Measurements from ENCODE around the gene ZNF507. TPM values are rescaled to one million over a fixed set of nuclear protein-coding genes. Genes with fewer than 3 reads are reported as not detected.

ZNF507 gene
- total and polyA plus RNA-seq, 12 donors, result 2.7 to 26.6 (median 17.4) TPM

DNA sequence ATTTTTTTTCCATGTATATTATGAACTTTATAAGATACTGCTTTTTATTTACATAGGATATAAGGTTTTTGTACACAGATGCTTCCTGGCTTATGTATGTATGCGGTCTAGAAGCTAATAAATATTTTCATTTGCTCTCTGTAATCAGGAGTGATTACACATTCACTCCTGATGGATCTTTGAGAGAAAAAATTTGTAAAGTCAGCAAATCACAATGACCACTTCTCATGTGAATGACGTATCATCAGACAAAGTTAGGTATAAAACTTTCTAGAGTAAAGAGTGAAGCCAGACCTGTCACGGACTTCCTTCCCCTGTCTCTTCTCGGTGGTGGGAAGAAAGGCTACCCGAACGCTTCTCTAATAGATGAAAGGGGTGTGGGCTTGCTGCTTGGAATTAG is 91.3 kb downstream of the ZNF507 start:
- intact Hi-C loops (cut with DNase I), result no loop called here
- peaks cover 0 to 63% (median 0%) of the 10 kb centered on the region in 9 donors for H3K36me3 ChIP-seq
- TF ChIP-seq, protein P1, sequence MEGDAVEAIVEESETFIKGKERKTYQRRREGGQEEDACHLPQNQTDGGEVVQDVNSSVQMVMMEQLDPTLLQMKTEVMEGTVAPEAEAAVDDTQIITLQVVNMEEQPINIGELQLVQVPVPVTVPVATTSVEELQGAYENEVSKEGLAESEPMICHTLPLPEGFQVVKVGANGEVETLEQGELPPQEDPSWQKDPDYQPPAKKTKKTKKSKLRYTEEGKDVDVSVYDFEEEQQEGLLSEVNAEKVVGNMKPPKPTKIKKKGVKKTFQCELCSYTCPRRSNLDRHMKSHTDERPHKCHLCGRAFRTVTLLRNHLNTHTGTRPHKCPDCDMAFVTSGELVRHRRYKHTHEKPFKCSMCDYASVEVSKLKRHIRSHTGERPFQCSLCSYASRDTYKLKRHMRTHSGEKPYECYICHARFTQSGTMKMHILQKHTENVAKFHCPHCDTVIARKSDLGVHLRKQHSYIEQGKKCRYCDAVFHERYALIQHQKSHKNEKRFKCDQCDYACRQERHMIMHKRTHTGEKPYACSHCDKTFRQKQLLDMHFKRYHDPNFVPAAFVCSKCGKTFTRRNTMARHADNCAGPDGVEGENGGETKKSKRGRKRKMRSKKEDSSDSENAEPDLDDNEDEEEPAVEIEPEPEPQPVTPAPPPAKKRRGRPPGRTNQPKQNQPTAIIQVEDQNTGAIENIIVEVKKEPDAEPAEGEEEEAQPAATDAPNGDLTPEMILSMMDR (IDR thresholded peaks at IDR 0.05), result no peak
- DNase-seq, result no peak
- no peak for ATAC-seq
- no peak overlapping the region for H3K27ac ChIP-seq
- no peaks in the 10 kb centered on the region for H3K27me3 ChIP-seq
- no peaks in the 10 kb centered on the region for H3K4me1 ChIP-seq
- WGBS, 2 donors, result 92 to 93% methylated on average over 6 of the region's 6 CpGs
- H3K9me3 ChIP-seq, result no peaks in the 10 kb centered on the region
- H3K4me3 ChIP-seq, result no peak overlapping the region

DNA sequence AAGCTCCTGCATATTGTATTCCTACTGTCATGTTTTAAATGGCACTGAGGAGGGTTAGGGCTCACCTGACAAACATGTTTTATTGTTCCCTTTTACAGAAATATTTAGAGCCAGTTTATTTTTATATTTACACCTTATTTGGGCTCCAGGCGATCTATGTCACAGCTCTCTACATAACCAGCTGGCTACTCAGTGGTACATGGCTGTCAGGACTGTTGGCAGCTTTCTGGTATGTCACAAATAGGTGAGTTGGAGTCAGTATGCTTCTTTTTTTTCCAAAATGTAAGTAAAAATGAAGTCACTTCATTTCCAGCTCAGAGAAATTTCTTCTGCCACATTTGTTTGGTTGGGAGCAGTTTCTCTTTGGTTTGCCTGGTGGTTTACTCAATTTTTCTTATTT is 91.7 kb downstream of the ZNF507 start:
- intact Hi-C loops (cut with DNase I), result no loop called here
- no peaks in the 10 kb centered on the region for H3K9me3 ChIP-seq
- whole genome bisulfite sequencing, 2 donors, result 91 to 97% methylated on average over 1 of the region's 1 CpG

More for the DNA sequence above, 91.7 kb downstream of the ZNF507 start:
- Histone ChIP-seq H3K27ac (no peak overlapping the region), H3K36me3 (peaks cover 0 to 63% (median 0%) of the 10 kb centered on the region in 9 donors), H3K27me3 (no peaks in the 10 kb centered on the region), H3K4me3 (no peak overlapping the region), H3K4me1 (no peaks in the 10 kb centered on the region)
- DNase-seq, result no peak
- TF ChIP-seq, protein P1 (IDR thresholded peaks at IDR 0.05), result no peak
- ATAC-seq, result no peak

Other genes starting within 250 kb of the ZNF507 start
- 10 to 100 TPM in 1 of 10 donors, 1 to 10 TPM in 9; 3.2 to 11.8 (median 4.7) TPM for gene DPY19L3, start 60.2 kb downstream of the ZNF507 start, total RNA-seq
- gene DPY19L3, start 60.2 kb downstream of the ZNF507 start, polyA plus RNA-seq, result 1 to 10 TPM; 2.9 to 3.5 TPM
- gene PDCD5, start 235.6 kb downstream of the ZNF507 start, total RNA-seq, result 100 to 1,000 TPM in 7 of 10 donors, 10 to 100 TPM in 3; 84.3 to 172 (median 103) TPM
- 100 to 1,000 TPM; 239 to 349 TPM for gene PDCD5, start 235.6 kb downstream of the ZNF507 start, polyA plus RNA-seq